ENCODE measurements around the gene TUBA8. TPM values are rescaled to one million over a fixed set of nuclear protein-coding genes. Genes with fewer than 3 reads are reported as not detected.
A peak's percentile ranks its signal among the peaks of the same experiment; 100 is the strongest.
"Not testable (repeated sequence)": the region's sequence is repeated elsewhere in the genome, so short reads cannot be mapped to it uniquely, and the experiment has no call there.

The TUBA8 gene
- total RNA-seq, 1 donor from 2014 or later: 1.8 TPM

DNA sequence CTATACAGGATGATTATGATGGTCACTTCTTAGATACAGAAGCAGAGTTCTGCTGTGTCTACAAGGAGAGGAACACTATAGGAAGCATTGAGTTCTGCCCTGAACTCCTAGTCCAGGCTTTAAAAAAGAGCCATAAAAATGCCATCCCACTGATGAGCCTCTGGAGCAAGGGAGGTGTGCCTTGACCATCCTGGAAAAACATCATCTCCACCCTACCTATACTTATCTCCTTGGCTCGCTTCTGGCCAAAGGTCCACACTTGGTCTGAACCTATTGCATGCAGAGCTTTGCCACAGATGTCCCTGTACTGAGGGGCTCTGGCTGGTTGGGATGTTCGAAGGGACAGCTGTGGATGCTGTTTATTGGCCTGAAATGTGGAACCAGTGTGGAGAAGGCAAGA, 37.1 kb upstream of the TUBA8 start:
- H3K4me3 Mint-ChIP-seq (ENCODE audit: unreplicated experiment): no peak overlapping the region
- no peak for DNase-seq (ENCODE audit: extremely low spot score, unreplicated experiment)
- TF ChIP-seq, protein P1, sequence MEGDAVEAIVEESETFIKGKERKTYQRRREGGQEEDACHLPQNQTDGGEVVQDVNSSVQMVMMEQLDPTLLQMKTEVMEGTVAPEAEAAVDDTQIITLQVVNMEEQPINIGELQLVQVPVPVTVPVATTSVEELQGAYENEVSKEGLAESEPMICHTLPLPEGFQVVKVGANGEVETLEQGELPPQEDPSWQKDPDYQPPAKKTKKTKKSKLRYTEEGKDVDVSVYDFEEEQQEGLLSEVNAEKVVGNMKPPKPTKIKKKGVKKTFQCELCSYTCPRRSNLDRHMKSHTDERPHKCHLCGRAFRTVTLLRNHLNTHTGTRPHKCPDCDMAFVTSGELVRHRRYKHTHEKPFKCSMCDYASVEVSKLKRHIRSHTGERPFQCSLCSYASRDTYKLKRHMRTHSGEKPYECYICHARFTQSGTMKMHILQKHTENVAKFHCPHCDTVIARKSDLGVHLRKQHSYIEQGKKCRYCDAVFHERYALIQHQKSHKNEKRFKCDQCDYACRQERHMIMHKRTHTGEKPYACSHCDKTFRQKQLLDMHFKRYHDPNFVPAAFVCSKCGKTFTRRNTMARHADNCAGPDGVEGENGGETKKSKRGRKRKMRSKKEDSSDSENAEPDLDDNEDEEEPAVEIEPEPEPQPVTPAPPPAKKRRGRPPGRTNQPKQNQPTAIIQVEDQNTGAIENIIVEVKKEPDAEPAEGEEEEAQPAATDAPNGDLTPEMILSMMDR (IDR thresholded peaks at IDR 0.05): no peak
- H3K36me3 Mint-ChIP-seq (ENCODE audit: unreplicated experiment): no peaks in the 10 kb centered on the region
- H3K27me3 Mint-ChIP-seq (ENCODE audit: unreplicated experiment): no peaks in the 10 kb centered on the region
- peaks cover 21% of the 10 kb centered on the region for H3K4me1 Mint-ChIP-seq (ENCODE audit: unreplicated experiment)
- H3K9me3 Mint-ChIP-seq (ENCODE audit: unreplicated experiment): no peaks in the 10 kb centered on the region
- H3K27ac Mint-ChIP-seq (ENCODE audit: unreplicated experiment): no peak overlapping the region

DNA sequence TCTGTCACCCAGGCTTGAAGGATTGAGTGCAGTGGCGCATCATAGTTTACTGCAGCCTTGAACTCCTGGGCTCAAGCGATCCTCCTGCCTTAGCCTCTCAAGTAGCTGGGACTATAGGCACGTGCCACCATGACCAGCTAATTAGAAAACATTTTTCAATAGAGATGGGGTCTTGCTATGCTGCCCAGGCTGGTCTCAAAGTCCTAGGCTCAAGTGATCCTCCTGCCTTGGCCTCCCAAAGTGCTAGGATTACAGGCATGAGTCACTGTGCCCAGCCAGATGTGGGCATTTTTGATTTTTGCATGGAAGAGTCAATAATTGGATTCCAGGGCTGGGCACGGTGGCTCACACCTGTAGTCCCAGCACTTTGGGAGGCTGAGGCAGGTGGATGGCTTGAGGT, 36.7 kb upstream of the TUBA8 start:
- DNase-seq (ENCODE audit: extremely low spot score, unreplicated experiment); H3K36me3 Mint-ChIP-seq (ENCODE audit: unreplicated experiment); H3K4me3 Mint-ChIP-seq (ENCODE audit: unreplicated experiment); H3K9me3 Mint-ChIP-seq (ENCODE audit: unreplicated experiment); H3K27me3 Mint-ChIP-seq (ENCODE audit: unreplicated experiment); H3K27ac Mint-ChIP-seq (ENCODE audit: unreplicated experiment): not testable (repeated sequence)
- H3K4me1 Mint-ChIP-seq (ENCODE audit: unreplicated experiment): peaks cover 21% of the 10 kb centered on the region

DNA sequence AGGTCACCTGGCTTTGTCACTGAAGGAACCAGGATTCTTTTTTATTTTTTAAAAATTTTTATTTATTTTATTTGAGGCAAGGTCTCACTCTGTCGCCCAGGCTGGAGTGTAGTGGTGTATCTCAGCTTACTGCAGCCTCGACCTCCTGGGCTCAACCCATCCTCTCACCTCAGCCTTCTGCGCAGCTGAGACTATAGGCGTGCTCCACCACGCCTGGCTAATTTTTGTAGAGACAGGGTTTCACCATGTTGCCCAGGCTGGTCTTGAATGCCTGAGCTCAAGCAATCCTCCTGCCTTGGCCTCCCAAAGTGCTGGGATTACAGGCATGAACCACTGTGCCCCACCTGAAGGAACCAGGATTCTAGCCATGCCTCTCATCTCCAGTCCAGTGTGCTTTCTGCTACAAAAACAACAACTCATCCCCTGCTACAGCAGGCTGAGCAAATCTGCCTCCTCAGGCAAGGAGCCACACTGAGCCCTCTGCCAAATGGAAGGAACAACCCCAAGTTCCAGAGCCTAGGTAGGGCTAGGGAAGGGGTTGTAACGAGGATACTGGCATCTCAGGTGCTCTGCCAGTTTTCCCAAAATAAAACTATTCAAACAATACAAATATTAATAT, 35.4 kb upstream of the TUBA8 start:
- peaks cover 27% of the 10 kb centered on the region for H3K4me1 Mint-ChIP-seq (ENCODE audit: unreplicated experiment)
- peaks cover 7% of the 10 kb centered on the region for H3K36me3 Mint-ChIP-seq (ENCODE audit: unreplicated experiment)
- no peaks in the 10 kb centered on the region for H3K27me3 Mint-ChIP-seq (ENCODE audit: unreplicated experiment)
- TF ChIP-seq, protein P1 (IDR thresholded peaks at IDR 0.05): no peak
- no peak for DNase-seq (ENCODE audit: extremely low spot score, unreplicated experiment)
- no peaks in the 10 kb centered on the region for H3K9me3 Mint-ChIP-seq (ENCODE audit: unreplicated experiment)
- no peak overlapping the region for H3K4me3 Mint-ChIP-seq (ENCODE audit: unreplicated experiment)
- H3K27ac Mint-ChIP-seq (ENCODE audit: unreplicated experiment): no peak overlapping the region

DNA sequence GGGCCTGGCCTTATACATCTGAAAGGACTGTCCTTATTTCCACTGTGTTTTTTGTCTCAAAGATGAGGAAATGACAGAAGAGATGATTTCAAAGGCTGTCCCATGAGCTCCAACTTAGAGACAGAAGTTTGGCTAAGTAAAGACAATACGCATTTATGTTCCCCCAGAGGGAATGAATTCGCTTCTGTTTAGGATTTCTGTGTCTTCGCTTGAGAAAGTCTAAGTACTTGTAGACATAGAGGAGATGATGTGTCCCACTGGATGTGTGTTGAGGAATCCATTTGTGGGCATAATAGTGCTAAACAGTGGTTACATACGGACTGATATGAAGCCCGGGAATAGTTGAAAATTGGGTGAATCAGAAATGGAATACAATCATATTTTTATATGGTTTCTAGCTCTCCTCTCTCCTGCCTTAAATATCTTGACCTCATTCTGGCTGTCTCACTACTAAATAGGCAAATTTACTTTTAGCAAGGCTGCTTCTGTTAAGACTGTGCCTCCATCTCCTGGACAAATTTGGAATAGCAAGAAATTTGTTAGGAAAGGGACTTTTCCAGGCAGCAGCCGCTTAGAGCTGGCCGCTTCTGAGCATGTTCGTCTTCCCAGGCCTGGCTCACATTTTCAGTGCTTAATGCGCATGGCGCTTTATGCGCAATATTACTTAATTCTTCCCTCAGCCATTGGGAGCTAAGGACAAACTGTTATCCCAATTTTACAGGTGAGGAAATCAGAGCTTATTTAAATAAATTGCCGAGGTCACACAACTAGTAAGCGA, 34.7 kb upstream of the TUBA8 start:
- Mint-ChIP-seq H3K27me3 (ENCODE audit: unreplicated experiment) (no peaks in the 10 kb centered on the region), H3K4me3 (ENCODE audit: unreplicated experiment) (peak overlapping the region; percentile 43), H3K9me3 (ENCODE audit: unreplicated experiment) (no peaks in the 10 kb centered on the region), H3K36me3 (ENCODE audit: unreplicated experiment) (peaks cover 12% of the 10 kb centered on the region), H3K27ac (ENCODE audit: unreplicated experiment) (peak overlapping the region; percentile 75), H3K4me1 (ENCODE audit: unreplicated experiment) (peaks cover 27% of the 10 kb centered on the region)
- no peak for DNase-seq (ENCODE audit: extremely low spot score, unreplicated experiment)
- TF ChIP-seq, protein P1 (IDR thresholded peaks at IDR 0.05): peak; percentile 88

DNA sequence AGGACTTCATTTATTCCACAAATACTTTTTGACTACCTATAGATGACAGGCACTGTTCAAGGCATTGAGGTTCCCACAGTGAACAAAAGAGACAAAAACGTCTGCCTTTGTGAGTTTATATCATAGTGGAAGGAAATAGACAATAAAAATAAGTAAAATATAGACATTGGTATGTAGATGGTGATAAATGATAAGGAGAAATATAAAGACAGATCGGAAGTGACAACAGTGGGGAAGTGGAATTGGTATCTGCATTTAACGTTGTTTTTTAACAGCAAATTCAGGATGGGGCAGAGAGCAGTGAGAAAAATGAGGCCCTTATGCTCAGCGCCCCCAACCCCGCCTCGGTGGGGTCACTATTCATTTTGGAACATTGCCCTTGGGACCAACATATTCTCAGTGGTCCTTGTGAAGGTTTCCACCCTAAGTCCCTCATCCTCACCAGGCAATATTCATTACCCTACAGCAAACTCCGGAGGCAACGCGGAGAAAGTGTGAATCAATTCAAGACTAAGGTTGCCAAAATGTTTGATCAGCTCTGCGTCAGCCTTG, 33.4 kb upstream of the TUBA8 start:
- peak overlapping the region; percentile 100 for H3K4me3 Mint-ChIP-seq (ENCODE audit: unreplicated experiment)
- peaks cover 27% of the 10 kb centered on the region for H3K4me1 Mint-ChIP-seq (ENCODE audit: unreplicated experiment)
- H3K36me3 Mint-ChIP-seq (ENCODE audit: unreplicated experiment): peaks cover 15% of the 10 kb centered on the region
- peak overlapping the region; percentile 97 for H3K27ac Mint-ChIP-seq (ENCODE audit: unreplicated experiment)
- TF ChIP-seq, protein P1 (IDR thresholded peaks at IDR 0.05): no peak
- H3K9me3 Mint-ChIP-seq (ENCODE audit: unreplicated experiment): no peaks in the 10 kb centered on the region
- no peak for DNase-seq (ENCODE audit: extremely low spot score, unreplicated experiment)
- H3K27me3 Mint-ChIP-seq (ENCODE audit: unreplicated experiment): no peaks in the 10 kb centered on the region
